Common myeloid progenitor, CD34-positive (primary cell): ENCODE data around the gene TAS2R46.
"Not testable (repeated sequence)": the region's sequence is repeated elsewhere in the genome, so short reads cannot be mapped to it uniquely, and the experiment has no call there.

Experiments
- CTCF ChIA-PET: fragments of 350-600 bp; sonication (Branson Sonifier 250); formaldehyde crosslinking; loops from one replicate; lab custom pipeline; 2021; ENCODE audit warnings: antibody characterized with exemption; lab: Charles Lee
- POLR2A ChIA-PET: fragments of 350-600 bp; sonication (Branson Sonifier 250); formaldehyde crosslinking; loops from one replicate; lab custom pipeline; 2021; ENCODE audit warnings: antibody characterized with exemption; lab: Charles Lee
- DNase-seq, 3 donors: peaks; one replicate each; pipeline versions ENCODE4 v3.0.0 to v3.0.0-alpha.2; 2013
- H3K27ac ChIP-seq, 2 experiments: 1 replicate in 1 of 2; 2 replicates in 1 of 2; pipeline ENCODE4 v1.7.0; 2013; ENCODE audit warnings: inconsistent platforms in 2 of 2, low read length in 2 of 2, mild to moderate bottlenecking in 2 of 2, low read depth in 1 of 2, moderate library complexity in 1 of 2; ENCODE audit not compliant: severe bottlenecking in 2 of 2, insufficient read depth in 1 of 2, poor library complexity in 1 of 2
- H3K27me3 ChIP-seq, 5 experiments: replicated peaks in 2 of 5; 1 replicate in 3 of 5; 2 replicates in 2 of 5; pipeline versions ENCODE4 v1.6.1 to v1.7.0; 2013; ENCODE audit warnings: low read length in 4 of 5, mild to moderate bottlenecking in 2 of 5, moderate library complexity in 2 of 5, inconsistent platforms in 1 of 5; ENCODE audit not compliant: insufficient read depth in 5 of 5, control insufficient read depth in 4 of 5
- H3K36me3 ChIP-seq, 4 experiments: 1 replicate in 2 of 4; 2 replicates in 2 of 4; pipeline versions ENCODE4 v1.6.1 to v1.7.0; 2013; ENCODE audit warnings: low read length in 3 of 4, control low read depth in 1 of 4, mild to moderate bottlenecking in 1 of 4; ENCODE audit not compliant: control insufficient read depth in 4 of 4, insufficient read depth in 4 of 4
- H3K4me1 ChIP-seq, 4 experiments: 1 replicate in 3 of 4; 2 replicates in 1 of 4; pipeline versions ENCODE4 v1.6.1 to v1.7.1; 2013; ENCODE audit warnings: low read length in 3 of 4, mild to moderate bottlenecking in 3 of 4, control low read depth in 1 of 4, inconsistent platforms in 1 of 4, moderate library complexity in 1 of 4; ENCODE audit not compliant: control insufficient read depth in 4 of 4, insufficient read depth in 4 of 4; ENCODE audit errors: control extremely low read depth in 1 of 4
- H3K4me3 ChIP-seq, 7 experiments: 1 replicate in 4 of 7; 2 replicates in 3 of 7; pipeline versions ENCODE4 v1.5.1 to v1.7.0; 2013; ENCODE audit warnings: mild to moderate bottlenecking in 7 of 7, low read length in 6 of 7, moderate library complexity in 6 of 7, inconsistent platforms in 2 of 7, low read depth in 2 of 7, control low read depth in 1 of 7; ENCODE audit not compliant: insufficient read depth in 4 of 7, control insufficient read depth in 1 of 7; ENCODE audit errors: extremely low read depth in 1 of 7
- H3K9me3 ChIP-seq, 5 experiments: 1 replicate in 4 of 5; 2 replicates in 1 of 5; pipeline versions ENCODE4 v1.6.1 to v1.7.1; 2013; ENCODE audit warnings: low read length in 4 of 5, mild to moderate bottlenecking in 2 of 5, inconsistent platforms in 1 of 5, low read depth in 1 of 5, moderate library complexity in 1 of 5; ENCODE audit not compliant: control insufficient read depth in 4 of 5, insufficient read depth in 2 of 5; ENCODE audit errors: control extremely low read depth in 1 of 5
- WGBS: methylation state at CpG from one replicate; pipeline ENCODE4 v1.1.5; 2013; ENCODE audit not compliant: insufficient coverage; 5-methylcytosine and 5-hydroxymethylcytosine counted together

Gene TAS2R46

GRCh38 chr12:11041366-11041765, 20.7 kb downstream of the TAS2R46 start:
- Histone ChIP-seq H3K9me3 (peaks cover 0 to 19% (median 0%) of the 10 kb centered on the region in 5 experiments), H3K36me3 (peaks cover 3 to 54% (median 12%) of the 10 kb centered on the region in 4 experiments)
- H3K4me3 ChIP-seq, CTCF ChIA-PET, H3K4me1 ChIP-seq, POLR2A ChIA-PET, DNase-seq, H3K27me3 ChIP-seq, H3K27ac ChIP-seq: not testable (repeated sequence)
- WGBS, result 80% methylated on average over 1 of the region's 2 CpGs

- Histone ChIP-seq H3K4me1 (no peaks in the 10 kb centered on the region), H3K36me3 (peaks cover 0 to 45% (median 11%) of the 10 kb centered on the region in 4 experiments), H3K27me3 (no peaks in the 10 kb centered on the region), H3K4me3 (no peak overlapping the region), H3K27ac (no peak overlapping the region), H3K9me3 (peaks cover 0 to 19% (median 3%) of the 10 kb centered on the region in 5 experiments)
- WGBS, result no CpG with 5 or more reads among the region's 1 CpG
- no peak for DNase-seq
- POLR2A ChIA-PET, result no interaction called here
- CTCF ChIA-PET, result no interaction called here
Measured at GRCh38 chr12:11040162-11040561, 21.9 kb downstream of the TAS2R46 start.

GRCh38 chr12:11039171-11039570, 22.9 kb downstream of the TAS2R46 start:
- no peak for DNase-seq
- Histone ChIP-seq H3K36me3 (peaks cover 0 to 35% (median 4%) of the 10 kb centered on the region in 4 experiments), H3K27ac (no peak overlapping the region), H3K9me3 (peaks cover 0 to 12% (median 1%) of the 10 kb centered on the region in 5 experiments), H3K4me1 (no peaks in the 10 kb centered on the region), H3K4me3 (no peak overlapping the region), H3K27me3 (no peaks in the 10 kb centered on the region)
- 92% methylated on average over 2 of the region's 3 CpGs for WGBS
- ChIA-PET CTCF (no interaction called here), POLR2A (no interaction called here)

GRCh38 chr12:11033959-11034358, 28.1 kb downstream of the TAS2R46 start:
- H3K9me3 ChIP-seq, H3K27ac ChIP-seq, H3K4me3 ChIP-seq, DNase-seq, H3K27me3 ChIP-seq, H3K4me1 ChIP-seq, POLR2A ChIA-PET, CTCF ChIA-PET: not testable (repeated sequence)
- peaks cover 0 to 13% (median 3%) of the 10 kb centered on the region in 4 experiments for H3K36me3 ChIP-seq
- WGBS, result no CpG with 5 or more reads among the region's 3 CpGs

GRCh38 chr12:11031307-11031706, 30.8 kb downstream of the TAS2R46 start, which contains the start of gene TAS2R31:
Gene TAS2R31, minus strand, starts transcription at chr12:11031407. Its CDS starts 72 bp downstream, at chr12:11031335.
- no peak for DNase-seq
- Histone ChIP-seq H3K9me3 (peaks cover 0 to 6% (median 0%) of the 10 kb centered on the region in 5 experiments), H3K4me3 (no peak within 1 kb of the TSS), H3K36me3 (peaks cover 6 to 18% (median 8%) of the 10 kb centered on the region in 4 experiments), H3K27ac (no peak within 1 kb of the TSS), H3K27me3 (no peaks in the 10 kb centered on the region), H3K4me1 (no peaks in the 10 kb centered on the region)
- ChIA-PET CTCF (no interaction called here), POLR2A (no interaction called here)
- 90% methylated on average over 6 of the region's 6 CpGs for WGBS

- no peak for DNase-seq
- WGBS, result 96% methylated on average over 3 of the region's 6 CpGs
- POLR2A ChIA-PET, result no interaction called here
- Histone ChIP-seq H3K4me1 (no peaks in the 10 kb centered on the region), H3K27ac (no peak overlapping the region), H3K4me3 (no peak overlapping the region), H3K36me3 (peaks cover 7 to 26% (median 12%) of the 10 kb centered on the region in 4 experiments), H3K9me3 (peaks cover 0 to 12% (median 0%) of the 10 kb centered on the region in 5 experiments), H3K27me3 (no peaks in the 10 kb centered on the region)
- CTCF ChIA-PET, result no interaction called here
Measured at GRCh38 chr12:11026118-11026517, 36.0 kb downstream of the TAS2R46 start.

GRCh38 chr12:11023387-11023786, 38.7 kb downstream of the TAS2R46 start:
- CTCF ChIA-PET, result no interaction called here
- Histone ChIP-seq H3K9me3 (peaks cover 0 to 12% (median 0%) of the 10 kb centered on the region in 5 experiments), H3K36me3 (peaks cover 7 to 26% (median 12%) of the 10 kb centered on the region in 4 experiments), H3K4me3 (no peak overlapping the region), H3K27ac (no peak overlapping the region), H3K4me1 (no peaks in the 10 kb centered on the region), H3K27me3 (no peaks in the 10 kb centered on the region)
- POLR2A ChIA-PET, result no interaction called here
- DNase-seq, result no peak
- no CpG with 5 or more reads among the region's 2 CpGs for WGBS
